ENCODE measurements around the gene ENO1. TPM values are rescaled to one million over a fixed set of nuclear protein-coding genes. Genes with fewer than 3 reads are reported as not detected.

ENO1 gene
- total and polyA plus RNA-seq, 2 experiments from 2014 or later: 659 to 868 TPM

DNA sequence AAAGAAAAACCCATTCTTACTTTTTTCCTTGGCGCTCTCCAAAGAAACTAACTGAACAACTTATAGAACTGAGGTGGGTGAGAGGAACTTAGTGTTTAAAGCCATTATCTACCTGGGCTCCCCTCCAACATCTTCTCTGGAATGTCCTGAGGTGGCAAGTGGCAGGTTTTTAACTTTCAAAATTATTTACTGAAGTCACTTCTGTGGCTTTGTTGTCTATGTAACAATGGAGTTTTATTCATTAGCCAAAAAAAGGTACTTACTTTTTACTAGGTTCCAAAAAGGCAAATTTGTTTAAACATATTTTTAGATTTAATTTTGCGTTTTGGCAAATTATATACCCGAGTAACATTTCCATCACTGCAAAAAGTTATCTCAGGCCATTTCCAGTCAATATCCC is 2.4 kb downstream of the ENO1 start:
- Histone ChIP-seq H3K9me2 (replicated peaks; ENCODE audit: insufficient read depth) (no peaks in the 10 kb centered on the region), H3K4me1 (ENCODE audit: insufficient read depth) (peaks cover 67% of the 10 kb centered on the region), H3K4me3 (peak overlapping the region; percentile 17), H2AFZ (no peak overlapping the region), H3K9me3 (ENCODE audit: low read depth) (no peaks in the 10 kb centered on the region), H4K20me1 (ENCODE audit: insufficient read depth, poor library complexity, severe bottlenecking) (peaks cover 50% of the 10 kb centered on the region), H3K27me3 (no peaks in the 10 kb centered on the region), H3K4me2 (peak overlapping the region; percentile 89), H3K27ac (peak overlapping the region; percentile 98), H3K79me2 (peaks cover 67% of the 10 kb centered on the region), H3K36me3 (replicated peaks; ENCODE audit: insufficient read depth, low read depth) (peaks cover 6% of the 10 kb centered on the region)
- WGBS (ENCODE audit: low lambda C conversion rate, missing lambda C conversion rate): 85% methylated on average over 3 of the region's 3 CpGs
- no peak for DNase-seq (ENCODE audit: low spot score)
- TF ChIP-seq, protein P1, sequence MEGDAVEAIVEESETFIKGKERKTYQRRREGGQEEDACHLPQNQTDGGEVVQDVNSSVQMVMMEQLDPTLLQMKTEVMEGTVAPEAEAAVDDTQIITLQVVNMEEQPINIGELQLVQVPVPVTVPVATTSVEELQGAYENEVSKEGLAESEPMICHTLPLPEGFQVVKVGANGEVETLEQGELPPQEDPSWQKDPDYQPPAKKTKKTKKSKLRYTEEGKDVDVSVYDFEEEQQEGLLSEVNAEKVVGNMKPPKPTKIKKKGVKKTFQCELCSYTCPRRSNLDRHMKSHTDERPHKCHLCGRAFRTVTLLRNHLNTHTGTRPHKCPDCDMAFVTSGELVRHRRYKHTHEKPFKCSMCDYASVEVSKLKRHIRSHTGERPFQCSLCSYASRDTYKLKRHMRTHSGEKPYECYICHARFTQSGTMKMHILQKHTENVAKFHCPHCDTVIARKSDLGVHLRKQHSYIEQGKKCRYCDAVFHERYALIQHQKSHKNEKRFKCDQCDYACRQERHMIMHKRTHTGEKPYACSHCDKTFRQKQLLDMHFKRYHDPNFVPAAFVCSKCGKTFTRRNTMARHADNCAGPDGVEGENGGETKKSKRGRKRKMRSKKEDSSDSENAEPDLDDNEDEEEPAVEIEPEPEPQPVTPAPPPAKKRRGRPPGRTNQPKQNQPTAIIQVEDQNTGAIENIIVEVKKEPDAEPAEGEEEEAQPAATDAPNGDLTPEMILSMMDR (IDR thresholded peaks at IDR 0.05; ENCODE audit: poor library complexity): no peak
- TF ChIP-seq EZH2 (IDR thresholded peaks at IDR 0.05; ENCODE audit: borderline replicate concordance) (no peak), EZH2phosphoT487 (IDR thresholded peaks at IDR 0.05; ENCODE audit: low read depth, severe bottlenecking, unreplicated experiment) (no peak)

DNA sequence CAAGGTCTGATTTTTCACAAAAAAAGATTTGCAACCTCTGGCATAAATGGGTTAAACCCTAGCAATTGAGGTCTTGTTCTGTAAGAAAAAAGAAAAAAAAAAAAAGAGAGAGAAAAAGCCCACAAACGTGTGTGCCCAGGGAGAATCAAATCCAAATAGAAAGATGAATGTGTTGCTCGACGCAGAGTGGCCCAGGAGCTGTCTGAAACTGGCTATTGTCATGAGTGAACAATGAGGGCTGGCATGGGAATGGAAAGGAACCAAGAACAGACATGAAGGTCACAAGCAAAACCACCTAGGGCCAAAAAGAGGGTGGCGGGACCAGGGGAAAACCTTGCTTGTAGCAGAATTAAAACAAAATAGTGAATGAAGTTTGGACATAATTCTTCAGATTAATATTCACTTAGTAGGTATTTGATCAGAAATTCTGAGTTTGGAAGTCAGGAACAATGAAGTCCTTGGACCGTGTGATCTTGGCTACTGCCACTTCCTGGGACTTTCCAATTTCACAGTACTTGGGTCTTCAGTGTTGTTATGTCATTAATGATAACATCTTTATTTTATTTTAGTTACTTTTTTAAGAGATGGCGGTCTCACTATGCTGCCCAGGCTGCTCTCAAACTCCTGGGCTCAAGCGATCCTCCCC is 3.1 kb downstream of the ENO1 start:
- Histone ChIP-seq H3K27ac (peak overlapping the region; percentile 98), H3K9me3 (ENCODE audit: low read depth) (no peaks in the 10 kb centered on the region), H3K79me2 (peaks cover 74% of the 10 kb centered on the region), H3K9me2 (replicated peaks; ENCODE audit: insufficient read depth) (no peaks in the 10 kb centered on the region), H3K4me3 (no peak overlapping the region), H3K27me3 (no peaks in the 10 kb centered on the region), H3K4me1 (ENCODE audit: insufficient read depth) (peaks cover 63% of the 10 kb centered on the region), H4K20me1 (ENCODE audit: insufficient read depth, poor library complexity, severe bottlenecking) (peaks cover 58% of the 10 kb centered on the region), H2AFZ (no peak overlapping the region), H3K4me2 (peak overlapping the region; percentile 89), H3K36me3 (replicated peaks; ENCODE audit: insufficient read depth, low read depth) (peaks cover 6% of the 10 kb centered on the region)
- WGBS (ENCODE audit: low lambda C conversion rate, missing lambda C conversion rate): 79% methylated on average over 7 of the region's 7 CpGs
- TF ChIP-seq EZH2phosphoT487 (IDR thresholded peaks at IDR 0.05; ENCODE audit: low read depth, severe bottlenecking, unreplicated experiment) (no peak), EZH2 (IDR thresholded peaks at IDR 0.05; ENCODE audit: borderline replicate concordance) (no peak)
- TF ChIP-seq, protein P1 (IDR thresholded peaks at IDR 0.05; ENCODE audit: poor library complexity): no peak
- DNase-seq (ENCODE audit: low spot score): no peak

DNA sequence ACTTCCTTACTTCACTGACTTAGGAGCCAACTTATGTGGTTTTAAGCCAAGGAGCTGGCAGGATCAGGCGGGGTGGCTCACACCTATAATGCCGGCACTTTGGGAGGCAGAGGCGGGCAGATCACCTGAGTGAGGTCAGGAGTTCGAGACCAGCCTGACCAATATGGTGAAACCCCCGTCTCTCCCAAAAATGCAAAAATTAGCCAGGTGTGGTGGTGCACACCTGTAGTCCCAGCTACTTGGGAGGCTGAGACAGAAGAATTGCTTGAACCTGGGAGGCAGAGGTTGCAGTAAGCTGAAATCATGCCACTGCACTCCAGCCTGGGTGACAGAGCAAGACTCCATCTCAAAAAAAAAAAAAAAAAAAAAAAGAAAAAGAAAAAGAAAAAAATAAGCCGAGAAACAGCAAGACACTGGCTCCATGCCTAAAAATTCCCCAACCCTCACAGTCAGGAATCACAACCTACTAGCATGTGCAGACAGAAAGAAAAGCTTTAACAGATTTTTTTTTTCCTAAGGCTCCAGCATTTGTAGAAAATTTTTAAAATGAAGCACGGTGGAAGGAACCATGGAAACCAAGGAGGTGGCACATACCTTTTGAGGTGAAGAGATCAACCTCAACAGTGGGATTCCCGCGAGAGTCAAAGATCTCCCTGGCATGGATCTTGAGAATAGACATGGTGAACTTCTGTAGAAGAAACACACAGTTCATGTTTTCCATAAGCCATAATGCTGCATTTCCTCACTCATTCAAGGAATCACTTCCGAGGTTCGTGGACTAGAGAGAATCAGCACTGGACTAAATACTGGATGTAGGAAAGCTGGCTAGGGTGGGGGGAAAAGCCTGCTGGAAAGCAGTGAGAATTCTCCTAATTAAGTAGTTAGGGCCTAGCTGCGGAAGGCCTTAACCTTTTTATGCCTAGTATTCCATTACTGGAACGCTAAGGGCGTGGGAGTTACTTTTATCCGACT is 4.0 kb downstream of the ENO1 start:
- Histone ChIP-seq H3K4me2 (peak overlapping the region; percentile 89), H2AFZ (no peak overlapping the region), H3K9me3 (ENCODE audit: low read depth) (no peaks in the 10 kb centered on the region), H3K27me3 (no peaks in the 10 kb centered on the region), H3K4me1 (ENCODE audit: insufficient read depth) (peaks cover 61% of the 10 kb centered on the region), H3K4me3 (no peak overlapping the region), H3K27ac (peak overlapping the region; percentile 98), H4K20me1 (ENCODE audit: insufficient read depth, poor library complexity, severe bottlenecking) (peaks cover 60% of the 10 kb centered on the region), H3K79me2 (peaks cover 77% of the 10 kb centered on the region), H3K36me3 (replicated peaks; ENCODE audit: insufficient read depth, low read depth) (peaks cover 6% of the 10 kb centered on the region), H3K9me2 (replicated peaks; ENCODE audit: insufficient read depth) (no peaks in the 10 kb centered on the region)
- 91% methylated on average over 15 of the region's 15 CpGs for WGBS (ENCODE audit: low lambda C conversion rate, missing lambda C conversion rate)
- no peak for DNase-seq (ENCODE audit: low spot score)
- TF ChIP-seq EZH2phosphoT487 (IDR thresholded peaks at IDR 0.05; ENCODE audit: low read depth, severe bottlenecking, unreplicated experiment) (no peak), EZH2 (IDR thresholded peaks at IDR 0.05; ENCODE audit: borderline replicate concordance) (no peak)
- TF ChIP-seq, protein P1 (IDR thresholded peaks at IDR 0.05; ENCODE audit: poor library complexity): no peak

All from hepatocyte (in vitro differentiated cells).